A673 (cell line): ENCODE measurements around the gene ATP6V1G1. TPM values are rescaled to one million over a fixed set of nuclear protein-coding genes. Genes with fewer than 3 reads are reported as not detected.

Experiments used
- BruUV-seq: library from RNA; stranded (reverse); fragments of 400-500 nt; replicated peaks from 2 replicates; lab custom pipeline; 2021; lab: Mats Ljungman, UMichigan
- CTCF ChIA-PET: fragments of 300-600 bp; sonication (Branson Sonifier 250); formaldehyde crosslinking; loops from one replicate; lab custom pipeline; 2022; ENCODE audit warnings: antibody characterized with exemption; lab: Charles Lee
- POLR2A ChIA-PET: fragments of 300-600 bp; sonication (Branson Sonifier 250); formaldehyde crosslinking; loops from one replicate; lab custom pipeline; 2022; ENCODE audit warnings: antibody characterized with exemption; ENCODE audit not compliant: low non-redundant PET; lab: Charles Lee
- DNase-seq: peaks from one replicate; pipeline ENCODE4 v3.0.0-alpha.2; 2015; ENCODE audit warnings: low spot score
- H3K27ac ChIP-seq: fragments of 200-600 bp; sonication (generic); 2 replicates; pipeline ENCODE4 v1.5.1; 2016; ENCODE audit warnings: mixed run types, low read depth, mild to moderate bottlenecking, mixed read lengths, antibody characterized with exemption, low read length; ENCODE audit not compliant: poor library complexity, severe bottlenecking
- H3K27me3 ChIP-seq: fragments of 200-600 bp; sonication (generic); replicated peaks from 2 replicates; pipeline ENCODE4 v1.6.1; 2017; ENCODE audit warnings: mixed run types, low read depth, mild to moderate bottlenecking, mixed read lengths, antibody characterized with exemption, low read length; ENCODE audit not compliant: insufficient read depth, poor library complexity
- H3K36me3 ChIP-seq: fragments of 200-600 bp; sonication (generic); 2 replicates; pipeline ENCODE4 v1.6.1; 2016; ENCODE audit warnings: mixed run types, mild to moderate bottlenecking, mixed read lengths, antibody characterized with exemption, low read length; ENCODE audit not compliant: insufficient read depth, poor library complexity, severe bottlenecking
- H3K4me1 ChIP-seq: fragments of 200-600 bp; sonication (generic); 2 replicates; pipeline ENCODE4 v1.6.1; 2017; ENCODE audit warnings: mixed run types, mild to moderate bottlenecking, mixed read lengths, antibody characterized with exemption, low read length; ENCODE audit not compliant: insufficient read depth, poor library complexity, severe bottlenecking
- H3K4me3 ChIP-seq: fragments of 200-600 bp; sonication (generic); 2 replicates; pipeline ENCODE4 v1.5.1; 2016; ENCODE audit warnings: low read depth, mixed run types, mild to moderate bottlenecking, mixed read lengths, low read length; ENCODE audit not compliant: poor library complexity, severe bottlenecking
- H3K9me3 ChIP-seq: fragments of 200-600 bp; sonication (generic); 2 replicates; pipeline ENCODE4 v1.6.1; 2016; ENCODE audit warnings: mixed run types, low read depth, mild to moderate bottlenecking, mixed read lengths, antibody characterized with exemption, low read length; ENCODE audit not compliant: poor library complexity, severe bottlenecking
- CTCF ChIP-seq: fragments of 300-800, 200-600 bp; sonication (generic); conservative IDR thresholded peaks from 2 replicates; pipeline ENCODE4 v1.5.1; 2017; ENCODE audit warnings: low read depth, mild to moderate bottlenecking, antibody characterized with exemption, low read length, moderate library complexity, mixed read lengths
- EZH2 ChIP-seq: fragments of 200-600 bp; sonication (generic); IDR thresholded peaks from 2 replicates; pipeline ENCODE4 v1.6.1; 2017; ENCODE audit warnings: borderline replicate concordance, low read depth, mild to moderate bottlenecking, mixed read lengths, antibody characterized with exemption, low read length; ENCODE audit not compliant: poor library complexity, severe bottlenecking
- intact Hi-C: fragments of 100-400 bp; cut with micrococcal nuclease; formaldehyde crosslinking; loops from one replicate; pipeline ENCODE4 v1.10.0; 2022; ENCODE audit not compliant: unreplicated experiment
- total RNA-seq: library from RNA; stranded (reverse); gene quantifications from 2 replicates; pipeline ENCODE4 v1.2.3, GENCODE V29; 2021

Gene ATP6V1G1
- total RNA-seq, 1 experiment from 2014 or later: 132 TPM

GRCh38 chr9:114608525-114608796 lies 20.9 kb downstream of the ATP6V1G1 start:
- Histone ChIP-seq H3K36me3 (no peaks in the 10 kb centered on the region), H3K4me1 (peaks cover 9% of the 10 kb centered on the region), H3K27ac (no peak overlapping the region), H3K4me3 (no peak overlapping the region), H3K27me3 (no peaks in the 10 kb centered on the region), H3K9me3 (no peaks in the 10 kb centered on the region)
- ChIA-PET CTCF (no interaction called here), POLR2A (no interaction called here)
- BruUV-seq: no TSS peak
- intact Hi-C loops: no loop called here
- TF ChIP-seq CTCF (no peak), EZH2 (no peak)
- no peak for DNase-seq

GRCh38 chr9:114611516-114612271 lies 24.1 kb downstream of the ATP6V1G1 start:
- Histone ChIP-seq H3K36me3 (no peaks in the 10 kb centered on the region), H3K4me3 (peak overlapping the region; percentile 60), H3K9me3 (no peaks in the 10 kb centered on the region), H3K27ac (peak overlapping the region; percentile 78), H3K4me1 (peaks cover 9% of the 10 kb centered on the region), H3K27me3 (no peaks in the 10 kb centered on the region)
- POLR2A ChIA-PET: no interaction called here
- DNase-seq: peak; percentile 60
- intact Hi-C loops: no loop called here
- no TSS peak for BruUV-seq
- CTCF ChIA-PET: interaction anchor here (0.7 kb wide), 1 partner anchor 9 kb away, joined by 3 read pairs; no protein-coding TSS in a partner anchor
- TF ChIP-seq EZH2 (no peak), CTCF (no peak)

- intact Hi-C loops: no loop called here
- H3K4me3 ChIP-seq: peak overlapping the region; percentile 60
- H3K27me3 ChIP-seq: no peaks in the 10 kb centered on the region
- no TSS peak for BruUV-seq
- H3K36me3 ChIP-seq: peaks cover 5% of the 10 kb centered on the region
- peak overlapping the region; percentile 78 for H3K27ac ChIP-seq
- ChIA-PET POLR2A (no interaction called here), CTCF (interaction anchor here (0.5 to 0.7 kb wide), 2 partner anchors 8 to 18 kb away, joined by 3 to 4 read pairs; no protein-coding TSS in a partner anchor)
- TF ChIP-seq EZH2 (no peak), CTCF (no peak)
- no peaks in the 10 kb centered on the region for H3K9me3 ChIP-seq
- no peak for DNase-seq
- H3K4me1 ChIP-seq: peaks cover 9% of the 10 kb centered on the region
Measured at GRCh38 chr9:114612272-114612923, 24.8 kb downstream of the ATP6V1G1 start.
